Pancreas (tissue), 10 donors: ENCODE measurements around the gene SDS. TPM values are rescaled to one million over a fixed set of nuclear protein-coding genes. Genes with fewer than 3 reads are reported as not detected.

ENCODE experiments used
- ATAC-seq, 4 donors: fragments of 200-7000 bp; cut with Tn5 transposase; one replicate each; pipeline versions ENCODE4 v1.8.0 to v1.9.1; 2020; ENCODE audit warnings: mild to moderate bottlenecking in 4 of 4, moderate library complexity in 4 of 4
- DNase-seq, 6 donors: peaks; one replicate each; pipeline ENCODE4 v3.0.0-alpha.2; 2020
- FAIRE-seq: peaks from 2 replicates; lab custom pipeline; 2012; peaks lifted over from hg19 to GRCh38; lab: Jason Lieb, UNC
- H3K27ac ChIP-seq, 4 donors: fragments of 200-600 bp; sonication (generic); 1 replicate in 3 of 4; 2 replicates in 1 of 4; pipeline versions ENCODE4 v1.5.0 to v1.8.0; 2020
- H3K27me3 ChIP-seq, 4 donors: fragments of 200-600 bp; one replicate each; pipeline ENCODE4 v1.8.0; 2021
- H3K36me3 ChIP-seq, 3 donors: fragments of 200-600 bp; sonication (generic) in 1 of 3; one replicate each; pipeline versions ENCODE4 v1.5.0 to v1.8.0; 2020 to 2021
- H3K4me1 ChIP-seq, 3 donors: fragments of 200-600 bp; one replicate each; pipeline ENCODE4 v1.8.0; 2021
- H3K4me3 ChIP-seq, 4 donors: fragments of 200-600 bp; sonication (generic) in 2 of 4; one replicate each; pipeline versions ENCODE4 v1.5.0 to v1.8.0; 2020 to 2021
- H3K9me3 ChIP-seq, 4 donors: fragments of 200-600 bp; one replicate each; pipeline ENCODE4 v1.8.0; 2021
- WGBS, 2 donors: extraction: QIAGEN DNeasy Blood & Tissue Kit; methylation state at CpG; one replicate each; pipeline ENCODE4 v1.1.7; 2013; 5-methylcytosine and 5-hydroxymethylcytosine counted together
- intact Hi-C, 3 donors: fragments of 100-400 bp; cut with DNase I; formaldehyde crosslinking; loops; one replicate each; pipeline versions ENCODE4 v1.11.1 to v1.14.2; 2022
- polyA plus RNA-seq, 2 donors: library from polyadenylated mRNA; stranded (reverse); fragments of 200-250 nt; gene quantifications; one replicate each; pipeline ENCODE4 v1.2.3, GENCODE V29; 2013
- total RNA-seq, 6 donors: library from RNA; stranded (reverse); fragmentation: NEBNext Ultra II Directional in 4 of 6; extraction: Animal tissue kit (Norgen Biotek cat#: 25700) in 4 of 6; gene quantifications; one replicate each; pipeline versions ENCODE4 v1.2.1 to v1.2.4, GENCODE V29; 2021 to 2023
- TF ChIP-seq, protein P1 (sequence below), 4 donors: fragments of 200-600 bp; sonication (generic) in 3 of 4; IDR thresholded peaks; one replicate each; pipeline versions ENCODE4 v1.5.0 to v1.8.0; 2021; ENCODE audit warnings: antibody characterized with exemption in 4 of 4
- donor health status: healthy with polysubstance abuse.
- donor health status: DM: no; HTN: no; CAD: no; lungs with moderate emphysema.
- donor health status: DM: no; HTN: no; CAD: no.
- donor health status: control.
- donor health status: control.
- donor health status: Bipolar disorder and iron deficiency.
- donor health status: DM: yes; HTN: yes; CAD: no.
- donor health status: DM: no; HTN: no; CAD: no.
- donor health status: DM: no; HTN: no; CAD: no.
- donor health status: DM: yes; HTN: yes; CAD: no.

Gene SDS
- total and polyA plus RNA-seq, 8 donors, result 0.14 to 3.4 (median 0.39) TPM; not detected in 2

DNA sequence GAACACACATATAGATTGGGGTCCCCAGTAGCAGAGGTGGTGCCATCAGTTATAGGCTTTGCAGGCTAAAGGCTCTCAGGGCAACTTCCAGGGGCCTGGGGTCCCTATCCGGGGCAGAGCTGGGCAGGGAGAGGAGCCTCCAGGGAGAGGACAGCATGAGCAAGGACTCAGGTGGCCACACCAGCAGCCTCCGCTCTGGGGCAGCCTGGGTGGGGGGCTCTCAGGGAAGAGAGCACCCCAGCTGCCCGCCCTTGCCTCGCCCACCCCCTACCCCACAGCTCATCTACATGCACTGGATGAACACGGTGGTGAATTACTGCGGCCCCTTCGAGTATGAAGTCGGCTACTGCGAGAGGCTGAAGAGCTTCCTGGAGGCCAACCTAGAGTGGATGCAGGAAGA lies 31.3 kb downstream of the SDS start:
- Histone ChIP-seq H3K9me3 (no peaks in the 10 kb centered on the region), H3K36me3 (peaks cover 0 to 14% (median 0%) of the 10 kb centered on the region in 3 donors), H3K27ac (no peak overlapping the region), H3K4me1 (no peaks in the 10 kb centered on the region), H3K27me3 (no peaks in the 10 kb centered on the region), H3K4me3 (no peak overlapping the region)
- FAIRE-seq (no peak), DNase-seq (peak in 1 of 6 donors; percentile 56), ATAC-seq (no peak)
- TF ChIP-seq, protein P1, sequence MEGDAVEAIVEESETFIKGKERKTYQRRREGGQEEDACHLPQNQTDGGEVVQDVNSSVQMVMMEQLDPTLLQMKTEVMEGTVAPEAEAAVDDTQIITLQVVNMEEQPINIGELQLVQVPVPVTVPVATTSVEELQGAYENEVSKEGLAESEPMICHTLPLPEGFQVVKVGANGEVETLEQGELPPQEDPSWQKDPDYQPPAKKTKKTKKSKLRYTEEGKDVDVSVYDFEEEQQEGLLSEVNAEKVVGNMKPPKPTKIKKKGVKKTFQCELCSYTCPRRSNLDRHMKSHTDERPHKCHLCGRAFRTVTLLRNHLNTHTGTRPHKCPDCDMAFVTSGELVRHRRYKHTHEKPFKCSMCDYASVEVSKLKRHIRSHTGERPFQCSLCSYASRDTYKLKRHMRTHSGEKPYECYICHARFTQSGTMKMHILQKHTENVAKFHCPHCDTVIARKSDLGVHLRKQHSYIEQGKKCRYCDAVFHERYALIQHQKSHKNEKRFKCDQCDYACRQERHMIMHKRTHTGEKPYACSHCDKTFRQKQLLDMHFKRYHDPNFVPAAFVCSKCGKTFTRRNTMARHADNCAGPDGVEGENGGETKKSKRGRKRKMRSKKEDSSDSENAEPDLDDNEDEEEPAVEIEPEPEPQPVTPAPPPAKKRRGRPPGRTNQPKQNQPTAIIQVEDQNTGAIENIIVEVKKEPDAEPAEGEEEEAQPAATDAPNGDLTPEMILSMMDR (IDR thresholded peaks at IDR 0.05), result no peak
- 98% methylated on average over 9 of the region's 9 CpGs for WGBS, 2 donors
- intact Hi-C loops, result no loop called here

DNA sequence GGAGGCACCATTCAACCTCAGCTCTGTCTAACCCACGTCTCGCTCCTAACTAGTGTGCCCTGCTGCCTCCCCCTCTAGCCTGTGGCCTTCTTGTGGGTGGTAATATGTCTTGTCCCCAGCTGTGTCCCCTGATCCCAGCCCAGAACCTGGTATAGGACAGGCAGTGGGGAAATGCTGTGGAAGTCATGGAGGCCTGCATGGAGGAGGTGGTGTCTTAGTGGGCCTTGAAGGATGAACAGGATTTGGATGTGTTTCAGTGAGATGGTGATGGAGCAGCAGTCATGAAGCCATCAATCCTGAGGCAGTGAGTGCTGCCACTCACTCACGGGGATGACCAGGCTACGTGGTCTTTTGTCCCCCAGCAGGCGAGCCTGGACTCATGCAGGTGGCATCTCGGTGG lies 31.9 kb downstream of the SDS start:
- intact Hi-C loops, result no loop called here
- Histone ChIP-seq H3K36me3 (peaks cover 0 to 14% (median 0%) of the 10 kb centered on the region in 3 donors), H3K4me1 (no peaks in the 10 kb centered on the region), H3K4me3 (no peak overlapping the region), H3K27ac (no peak overlapping the region), H3K27me3 (no peaks in the 10 kb centered on the region), H3K9me3 (no peaks in the 10 kb centered on the region)
- DNase-seq, result no peak
- WGBS, 2 donors, result 96 to 98% methylated on average over 6 of the region's 6 CpGs
- TF ChIP-seq, protein P1 (IDR thresholded peaks at IDR 0.05), result no peak
- no peak for FAIRE-seq
- no peak for ATAC-seq

DNA sequence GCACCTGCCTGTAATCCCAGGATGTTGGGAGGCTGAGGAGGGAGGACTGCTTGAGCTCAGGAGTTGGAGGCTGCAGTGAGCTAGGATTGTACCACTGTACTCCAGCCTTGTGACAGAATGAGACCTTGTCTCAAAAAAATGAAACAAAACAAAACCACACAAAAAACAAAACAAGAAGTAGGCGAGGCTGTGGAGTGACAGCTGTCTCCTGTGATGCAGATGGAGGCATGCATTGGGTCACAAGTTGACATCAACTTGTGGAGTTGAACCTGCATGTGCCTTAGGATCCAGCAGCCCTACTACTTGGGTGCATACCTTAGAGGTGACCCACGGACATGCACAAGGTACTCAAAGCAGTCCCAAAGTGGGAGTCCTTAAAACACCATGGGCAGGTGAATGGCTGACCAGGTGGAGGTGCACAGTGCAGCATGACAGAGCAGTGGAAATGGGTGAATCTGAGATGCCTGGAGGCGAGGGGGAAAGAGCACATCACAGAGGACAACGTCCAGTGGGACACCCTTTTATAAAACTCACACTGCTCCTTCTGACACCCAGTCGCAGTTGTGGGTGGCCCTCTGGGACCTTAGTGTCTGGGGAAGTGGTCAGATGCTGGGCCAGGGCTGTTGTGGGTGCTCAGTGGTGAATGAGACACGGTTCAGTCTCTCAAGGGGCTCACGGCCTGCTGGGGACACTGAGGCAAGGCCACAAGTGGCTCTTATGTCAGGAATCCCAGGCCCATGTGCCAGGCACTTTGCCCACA lies 32.6 kb downstream of the SDS start:
- Histone ChIP-seq H3K36me3 (peaks cover 0 to 8% (median 0%) of the 10 kb centered on the region in 3 donors), H3K27me3 (no peaks in the 10 kb centered on the region), H3K9me3 (no peaks in the 10 kb centered on the region), H3K27ac (no peak overlapping the region), H3K4me1 (no peaks in the 10 kb centered on the region), H3K4me3 (no peak overlapping the region)
- ATAC-seq (no peak), FAIRE-seq (no peak), DNase-seq (no peak)
- TF ChIP-seq, protein P1 (IDR thresholded peaks at IDR 0.05), result no peak
- intact Hi-C loops, result no loop called here
- 80 to 81% methylated on average over 7 of the region's 7 CpGs for WGBS, 2 donors

DNA sequence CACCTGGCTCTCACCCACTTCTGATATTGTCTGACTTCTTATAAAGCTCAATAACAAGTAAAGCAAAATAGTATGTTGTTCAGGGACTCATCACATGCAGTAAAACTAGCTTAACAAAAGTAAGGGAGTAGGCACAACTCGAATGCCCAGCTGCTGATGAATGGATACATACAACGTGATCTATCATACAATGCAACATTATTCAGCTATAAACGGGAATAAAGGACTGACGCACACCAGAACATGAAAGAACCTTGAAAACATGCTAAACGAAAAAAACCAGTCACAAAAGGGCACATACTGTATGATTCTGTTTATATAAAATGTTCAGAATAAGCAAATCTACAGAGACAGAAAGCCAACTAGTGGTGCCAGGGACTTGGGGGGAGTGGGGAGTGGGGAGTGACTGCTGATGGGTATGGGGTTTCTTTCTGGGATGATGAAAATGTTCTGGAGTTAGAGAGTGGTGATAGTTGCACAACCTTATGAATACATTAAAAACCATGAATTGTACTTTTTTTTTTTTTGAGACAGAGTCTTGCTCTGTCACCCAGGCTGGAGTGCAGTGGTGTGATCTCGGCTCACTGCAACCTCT lies 34.2 kb downstream of the SDS start:
- intact Hi-C loops, result no loop called here
- WGBS, 2 donors, result 76 to 78% methylated on average over 6 of the region's 6 CpGs
- TF ChIP-seq, protein P1 (IDR thresholded peaks at IDR 0.05), result no peak
- no peak overlapping the region for H3K27ac ChIP-seq
- DNase-seq (no peak), FAIRE-seq (no peak), ATAC-seq (no peak)
- no peaks in the 10 kb centered on the region for H3K27me3 ChIP-seq
- no peaks in the 10 kb centered on the region for H3K9me3 ChIP-seq
- no peak overlapping the region for H3K4me3 ChIP-seq
- no peaks in the 10 kb centered on the region for H3K4me1 ChIP-seq
- H3K36me3 ChIP-seq, result no peaks in the 10 kb centered on the region

DNA sequence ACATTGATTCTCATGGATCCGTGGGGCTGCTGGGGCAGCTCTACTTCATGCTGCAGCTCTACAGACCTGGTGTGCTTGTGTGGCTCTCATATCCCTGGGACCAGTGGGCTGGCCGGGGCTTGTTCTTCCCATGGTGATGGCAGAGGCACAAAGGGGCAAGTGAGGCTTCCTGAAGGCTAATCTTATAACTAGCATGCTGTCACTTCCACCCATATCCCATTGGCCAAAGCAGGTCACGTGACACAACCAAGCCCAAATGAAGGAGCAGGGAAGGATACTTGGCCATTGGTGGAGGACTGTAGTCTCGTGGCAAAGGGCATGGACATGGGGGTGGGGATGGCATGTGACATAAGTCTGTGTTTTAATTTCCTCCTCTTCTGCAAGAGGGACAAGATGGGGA lies 35.4 kb downstream of the SDS start:
- FAIRE-seq, result no peak

More for the DNA sequence above, 35.4 kb downstream of the SDS start:
- intact Hi-C loops, result no loop called here
- WGBS, 2 donors, result 73 to 82% methylated on average over 4 of the region's 4 CpGs
- Histone ChIP-seq H3K4me3 (no peak overlapping the region), H3K9me3 (no peaks in the 10 kb centered on the region), H3K36me3 (no peaks in the 10 kb centered on the region), H3K27ac (no peak overlapping the region), H3K27me3 (no peaks in the 10 kb centered on the region), H3K4me1 (no peaks in the 10 kb centered on the region)
- ATAC-seq (no peak), DNase-seq (no peak)
- TF ChIP-seq, protein P1 (IDR thresholded peaks at IDR 0.05), result no peak
